HL-60 (cell line): ENCODE results near the gene TPX2.

ENCODE experiments used
- DNase-seq, 2 experiments: peaks; one replicate each; pipeline ENCODE4 v3.0.0-alpha.2; 2010 to 2020; ENCODE audit warnings: low read depth in 1 of 2, low spot score in 1 of 2
- H3K27ac ChIP-seq: fragments of 250-450 bp; sonication (Bioruptor Pico); replicated peaks from 2 replicates; pipeline ENCODE4 v1.5.1; 2020; ENCODE audit warnings: mild to moderate bottlenecking, moderate library complexity
- H3K27me3 ChIP-seq: fragments of 250-450 bp; sonication (Bioruptor Pico); 2 replicates; pipeline ENCODE4 v1.5.1; 2021; ENCODE audit warnings: mild to moderate bottlenecking, moderate library complexity; ENCODE audit not compliant: insufficient read depth, poor library complexity, severe bottlenecking
- H3K4me3 ChIP-seq: replicated peaks from 2 replicates; pipeline ENCODE4 v1.5.1; 2011; ENCODE audit warnings: mild to moderate bottlenecking, control low read depth, low read length; ENCODE audit not compliant: insufficient read depth
- CTCF ChIP-seq: IDR thresholded peaks from one replicate; pipeline ENCODE4 v1.5.1; 2011; ENCODE audit warnings: low read length, control low read depth, inconsistent platforms; ENCODE audit not compliant: insufficient read depth
- GABPA ChIP-seq: IDR thresholded peaks from 2 replicates; pipeline ENCODE4 v1.6.1; 2012; ENCODE audit warnings: low read depth
- POLR2AphosphoS5 ChIP-seq: IDR thresholded peaks from 2 replicates; pipeline ENCODE4 v1.6.1; 2012; ENCODE audit warnings: low read depth
- REST ChIP-seq: IDR thresholded peaks from 2 replicates; pipeline ENCODE4 v1.6.1; 2012; ENCODE audit warnings: low read depth; ENCODE audit not compliant: insufficient replicate concordance
- SPI1 ChIP-seq: IDR thresholded peaks from 2 replicates; pipeline ENCODE4 v1.6.1; 2012; ENCODE audit warnings: low read depth, mild to moderate bottlenecking, borderline replicate concordance

Gene TPX2

GRCh38 chr20:31719644-31720485, 19.2 kb upstream of the TPX2 start:
- no peak overlapping the region for H3K27ac ChIP-seq
- H3K4me3 ChIP-seq = no peak overlapping the region
- no peak for DNase-seq
- TF ChIP-seq SPI1 (no peak), GABPA (no peak), POLR2AphosphoS5 (no peak)
- H3K27me3 ChIP-seq = no peaks in the 10 kb centered on the region

GRCh38 chr20:31720486-31721407, 18.3 kb upstream of the TPX2 start:
- H3K27ac ChIP-seq = no peak overlapping the region

GRCh38 chr20:31721408-31722256, 17.5 kb upstream of the TPX2 start:
- TF ChIP-seq CTCF (no peak), REST (no peak), POLR2AphosphoS5 (no peak), SPI1 (no peak), GABPA (no peak)
- H3K4me3 ChIP-seq = no peak overlapping the region; the same call in 1 of the 2 replicates
- no peak overlapping the region for H3K27ac ChIP-seq
- no peaks in the 10 kb centered on the region for H3K27me3 ChIP-seq
- DNase-seq = no peak

More at GRCh38 chr20:31720486-31721407, 18.3 kb upstream of the TPX2 start:
- no peaks in the 10 kb centered on the region for H3K27me3 ChIP-seq
- H3K4me3 ChIP-seq = no peak overlapping the region
- TF ChIP-seq GABPA = no peak
- no peak for TF ChIP-seq SPI1
- TF ChIP-seq POLR2AphosphoS5 = no peak
- TF ChIP-seq REST = no peak
- no peak for TF ChIP-seq CTCF
- no peak for DNase-seq
